A549 (cell line): ENCODE measurements around the gene TECPR2. TPM values are rescaled to one million over a fixed set of nuclear protein-coding genes. Genes with fewer than 3 reads are reported as not detected.

Experiments used
- ATOH8 ChIP-seq: fragments of 250-450 bp; sonication (Bioruptor Pico); IDR thresholded peaks from 2 replicates; pipeline ENCODE4 v1.5.0; 2020; ENCODE audit warnings: low read depth, mild to moderate bottlenecking, moderate library complexity
- BCL3 ChIP-seq: fragments of >200 bp; sonication (Bioruptor Twin); formaldehyde crosslinking; IDR thresholded peaks from 3 replicates; pipeline ENCODE4 v1.6.1; 2016
- CBX2 ChIP-seq: fragments of 200-600 bp; sonication (generic); IDR thresholded peaks from 2 replicates; pipeline ENCODE4 v1.6.1; 2016; ENCODE audit warnings: low read depth, mild to moderate bottlenecking, borderline replicate concordance
- CBX8 ChIP-seq: fragments of 200-600 bp; sonication (generic); IDR thresholded peaks from 2 replicates; pipeline ENCODE4 v1.6.1; 2016
- CHD2 ChIP-seq: fragments of 150-350 bp; IDR thresholded peaks from 2 replicates; pipeline ENCODE4 v1.6.1; 2014; ENCODE audit warnings: low read length; ENCODE audit not compliant: partially characterized antibody
- CHD4 ChIP-seq: fragments of 200-600 bp; sonication (generic); IDR thresholded peaks from 2 replicates; pipeline ENCODE4 v1.6.1; 2016; ENCODE audit warnings: antibody characterized with exemption, mild to moderate bottlenecking, borderline replicate concordance
- E2F6 ChIP-seq: IDR thresholded peaks from 2 replicates; pipeline ENCODE4 v1.6.1; 2012; ENCODE audit warnings: low read depth, borderline replicate concordance
- EHF ChIP-seq: fragments of 250-450 bp; sonication (Bioruptor Pico); IDR thresholded peaks from 2 replicates; pipeline ENCODE4 v1.5.0; 2020; ENCODE audit warnings: mild to moderate bottlenecking
- EHMT2 ChIP-seq: fragments of 200-600 bp; sonication (generic); IDR thresholded peaks from 2 replicates; pipeline ENCODE4 v1.6.1; 2016; ENCODE audit warnings: antibody characterized with exemption, low read depth, mild to moderate bottlenecking, moderate library complexity
- FOXS1 ChIP-seq: fragments of 250-450 bp; sonication (Bioruptor Pico); IDR thresholded peaks from 2 replicates; pipeline ENCODE4 v1.5.0; 2020; ENCODE audit warnings: mild to moderate bottlenecking, moderate library complexity
- HDAC2 ChIP-seq: fragments of 200-600 bp; sonication (generic); IDR thresholded peaks from 2 replicates; pipeline ENCODE4 v1.6.1; 2016
- HEYL ChIP-seq: fragments of 250-450 bp; sonication (Bioruptor Pico); IDR thresholded peaks from 2 replicates; pipeline ENCODE4 v1.8.0; 2021; ENCODE audit warnings: mild to moderate bottlenecking, moderate library complexity
- HOXA7 ChIP-seq: fragments of 250-450 bp; sonication (Bioruptor Pico); IDR thresholded peaks from 2 replicates; pipeline ENCODE4 v1.5.0; 2020; ENCODE audit warnings: mild to moderate bottlenecking, moderate library complexity
- HOXB13 ChIP-seq: fragments of 250-450 bp; sonication (Bioruptor Pico); IDR thresholded peaks from 2 replicates; pipeline ENCODE4 v1.5.0; 2020; ENCODE audit warnings: low read depth, mild to moderate bottlenecking, moderate library complexity
- KDM1A ChIP-seq: fragments of 200-600 bp; sonication (generic); IDR thresholded peaks from 2 replicates; pipeline ENCODE4 v1.6.1; 2016; ENCODE audit warnings: low read depth, mild to moderate bottlenecking
- KDM5A ChIP-seq: fragments of 200-600 bp; sonication (generic); IDR thresholded peaks from 2 replicates; pipeline ENCODE4 v1.6.1; 2016; ENCODE audit warnings: antibody characterized with exemption, mild to moderate bottlenecking
- MAFK ChIP-seq: fragments of 450-650 bp; IDR thresholded peaks from 2 replicates; pipeline ENCODE4 v1.6.1; 2014; ENCODE audit not compliant: partially characterized antibody
- MAX ChIP-seq: IDR thresholded peaks from 2 replicates; pipeline ENCODE4 v1.6.1; 2012
- MAZ ChIP-seq: fragments of 150-350 bp; IDR thresholded peaks from 2 replicates; pipeline ENCODE4 v1.6.1; 2014; ENCODE audit warnings: antibody characterized with exemption, low read depth, low read length, borderline replicate concordance
- MYC ChIP-seq: IDR thresholded peaks from 2 replicates; pipeline ENCODE4 v1.6.1; 2012; ENCODE audit warnings: mild to moderate bottlenecking, inconsistent platforms, low read length, improper control_type of control experiment, borderline replicate concordance
- NFE2L2 ChIP-seq: fragments of 150-350 bp; conservative IDR thresholded peaks from 2 replicates; pipeline ENCODE4 v1.6.1; 2014; ENCODE audit warnings: low read length
- NPAS2 ChIP-seq: fragments of 250-450 bp; sonication (Bioruptor Pico); IDR thresholded peaks from 2 replicates; pipeline ENCODE4 v1.8.0; 2022; ENCODE audit warnings: mild to moderate bottlenecking, moderate library complexity, borderline replicate concordance
- NR3C1 ChIP-seq: fragments of >200 bp; sonication (Bioruptor Twin); formaldehyde crosslinking; IDR thresholded peaks from 3 replicates; pipeline ENCODE4 v1.6.1; 2017
- PHF8 ChIP-seq: fragments of 200-600 bp; sonication (generic); IDR thresholded peaks from 2 replicates; pipeline ENCODE4 v1.6.1; 2016; ENCODE audit warnings: low read depth, mild to moderate bottlenecking, antibody characterized with exemption, moderate library complexity, borderline replicate concordance
- POLR2A ChIP-seq: IDR thresholded peaks from 2 replicates; pipeline ENCODE4 v1.6.1; 2012; ENCODE audit warnings: mild to moderate bottlenecking, low read length
- POLR2AphosphoS2 ChIP-seq: conservative IDR thresholded peaks from 2 replicates; pipeline ENCODE4 v1.6.1; 2012; ENCODE audit warnings: low read length, improper control_type of control experiment, inconsistent platforms
- RAD21 ChIP-seq, 2 experiments: fragments of >200 bp in 1 of 2; sonication (Bioruptor Twin) in 1 of 2; formaldehyde crosslinking in 1 of 2; IDR thresholded peaks in 1 of 2; conservative IDR thresholded peaks in 1 of 2; 2 replicates in 1 of 2; 3 replicates in 1 of 2; pipeline ENCODE4 v1.6.1; 2012 to 2018; ENCODE audit warnings: inconsistent platforms in 1 of 2
- RNF2 ChIP-seq: fragments of 200-600 bp; sonication (generic); IDR thresholded peaks from 2 replicates; pipeline ENCODE4 v1.6.1; 2016; ENCODE audit warnings: low read depth, mild to moderate bottlenecking, antibody characterized with exemption, moderate library complexity, borderline replicate concordance
- SMC3 ChIP-seq: fragments of >200 bp; sonication (Bioruptor Twin); formaldehyde crosslinking; IDR thresholded peaks from 3 replicates; pipeline ENCODE4 v1.6.1; 2018; ENCODE audit warnings: inconsistent platforms
- TP53 ChIP-seq: fragments of 250-450 bp; sonication (Bioruptor Pico); IDR thresholded peaks from 2 replicates; pipeline ENCODE4 v1.5.0; 2021; ENCODE audit warnings: mild to moderate bottlenecking, moderate library complexity
- ZC3H11A ChIP-seq: fragments of 450-650 bp; IDR thresholded peaks from 2 replicates; pipeline ENCODE4 v1.6.1; 2014; ENCODE audit warnings: antibody characterized with exemption, mild to moderate bottlenecking
- ZNF302 ChIP-seq: fragments of 250-450 bp; sonication (Bioruptor Pico); IDR thresholded peaks from 2 replicates; pipeline ENCODE4 v1.9.0; 2021; ENCODE audit warnings: inconsistent platforms, mild to moderate bottlenecking, moderate library complexity
- ZSCAN20 ChIP-seq: fragments of 250-450 bp; sonication (Bioruptor Pico); IDR thresholded peaks from 2 replicates; pipeline ENCODE4 v1.8.0; 2022; ENCODE audit warnings: mild to moderate bottlenecking, moderate library complexity
- polyA plus RNA-seq, 4 experiments: library from polyadenylated mRNA; depleted of rRNA in 3 of 4; stranded (reverse); fragments of >200 nt; fragmentation: RNase III in 1 of 4; extraction: RNeasy Plus Mini Kit Qiagen cat#74134 plus additional on column Dnase treatment in 1 of 4; gene quantifications; 2 replicates in 3 of 4; 3 replicates in 1 of 4; pipeline ENCODE4 v1.2.3, GENCODE V29; 2011 to 2017

Gene TECPR2
- polyA plus RNA-seq, 2 of the 4 experiments (the other 2 are of a cell fraction), result 5.9 to 7.6 TPM

GRCh38 chr14:102532204-102532658 lies 169.5 kb downstream of the TECPR2 start (continued):
- no peak for TF ChIP-seq MYC
- 0 out of 2 replicates have a peak, but pooled peaks have one; percentile 24 for TF ChIP-seq MAX
- TF ChIP-seq MAZ, result no peak
- no peak for TF ChIP-seq SMC3
- TF ChIP-seq ATOH8 (CRISPR knock-in tag), result no peak
- TF ChIP-seq POLR2A, result no peak
- no peak for TF ChIP-seq RAD21 (conservative IDR thresholded peaks at IDR 0.05 in 1 of 2, IDR thresholded peaks at IDR 0.05 in 1 of 2)
- TF ChIP-seq ZC3H11A, result no peak
- no peak for TF ChIP-seq CHD2
- no peak for TF ChIP-seq NFE2L2
- no peak for TF ChIP-seq CHD4
- no peak for TF ChIP-seq NPAS2
- TF ChIP-seq PHF8, result no peak
- no peak for TF ChIP-seq ZNF302 (CRISPR knock-in tag)
- TF ChIP-seq TP53 (CRISPR knock-in tag), result no peak
- no peak for TF ChIP-seq HOXB13 (CRISPR knock-in tag)
- TF ChIP-seq KDM1A, result no peak
- TF ChIP-seq HDAC2, result no peak
- TF ChIP-seq HEYL (CRISPR knock-in tag), result no peak
- TF ChIP-seq E2F6, result no peak
- no peak for TF ChIP-seq NR3C1
- TF ChIP-seq KDM5A, result no peak
- no peak for TF ChIP-seq CBX8
- TF ChIP-seq EHF (CRISPR knock-in tag), result no peak
- TF ChIP-seq CBX2, result no peak
- no peak for TF ChIP-seq BCL3
- no peak for TF ChIP-seq FOXS1
- no peak for TF ChIP-seq MAFK
- TF ChIP-seq EHMT2, result no peak
- TF ChIP-seq RNF2, result no peak
- no peak for TF ChIP-seq ZSCAN20 (CRISPR knock-in tag)
- no peak for TF ChIP-seq POLR2AphosphoS2
- TF ChIP-seq HOXA7 (CRISPR knock-in tag), result no peak
